Stimulated activated CD4-positive, alpha-beta T cell treated with anti-CD3 and anti-CD28 coated beads, Interleukin-15, amount 100 ng/mL, for 48 hours (primary cell): ENCODE results near the gene FNDC3A.

Experiments
- DNase-seq, 2 donors: peaks; one replicate each; pipeline ENCODE4 v3.0.0-alpha.2; 2020; ENCODE audit warnings: low read depth in 2 of 2

The FNDC3A gene

DNA sequence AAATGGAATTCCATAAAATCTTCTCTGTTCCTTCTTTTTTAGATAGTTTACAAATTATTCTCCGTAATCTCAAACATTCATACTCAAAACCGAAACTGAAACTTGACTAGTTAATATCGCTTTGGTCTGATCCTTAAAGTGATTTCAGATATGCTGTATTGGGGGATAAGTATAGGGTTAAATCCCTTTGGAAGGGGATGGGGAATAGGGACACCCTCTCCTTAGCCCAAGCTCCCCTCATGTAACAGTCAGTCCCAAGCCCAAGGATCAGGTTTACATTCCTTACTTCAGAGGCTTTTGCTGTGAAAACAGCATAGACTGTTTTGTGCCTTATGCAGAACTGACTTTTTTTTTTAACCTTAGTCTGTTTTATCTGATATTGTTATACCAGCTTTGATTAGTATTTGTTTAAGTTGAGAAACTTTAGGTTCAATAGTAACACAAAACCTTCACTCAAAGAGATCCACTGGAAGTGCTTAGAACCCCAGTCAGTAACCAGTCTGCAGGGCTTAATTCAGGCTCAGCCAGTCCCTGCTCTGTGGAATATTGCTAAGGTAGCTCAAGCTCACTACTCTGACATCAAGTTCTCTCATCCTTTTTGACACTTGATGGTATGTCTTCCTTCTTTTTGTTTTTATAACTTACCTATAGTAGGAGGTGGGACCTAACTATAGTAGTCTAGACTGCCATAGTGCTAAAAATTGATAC is 282.5 kb downstream of the FNDC3A start:
- no peak for DNase-seq
